ENCODE results near the gene HIC2. TPM values are rescaled to one million over a fixed set of nuclear protein-coding genes. Genes with fewer than 3 reads are reported as not detected.
"Not testable (repeated sequence)": the region's sequence is repeated elsewhere in the genome, so short reads cannot be mapped to it uniquely, and the experiment has no call there.

Gene HIC2
- total RNA-seq, 2 donors from 2014 or later = 6.0 to 6.3 TPM

- intact Hi-C loops (cut with DNase I); DNase-seq; H3K4me3 ChIP-seq; H3K9me3 ChIP-seq; H3K27me3 ChIP-seq; H3K36me3 ChIP-seq; H3K9ac ChIP-seq (ENCODE audit: low read depth in 2 of 2, low read length in 2 of 2); H3K27ac ChIP-seq; H3K4me1 ChIP-seq: not testable (repeated sequence)
These were observed 70.6 kb downstream of the HIC2 start for GRCh38 chr22:21487723-21488122.

GRCh38 chr22:21489149-21489680 is 72.0 kb downstream of the HIC2 start:
- H3K4me1 ChIP-seq; DNase-seq; H3K9me3 ChIP-seq; H3K4me3 ChIP-seq; intact Hi-C loops (cut with DNase I); H3K27me3 ChIP-seq; H3K36me3 ChIP-seq; H3K9ac ChIP-seq (ENCODE audit: low read depth in 2 of 2, low read length in 2 of 2); H3K27ac ChIP-seq: not testable (repeated sequence)

GRCh38 chr22:21490556-21490955 is 73.4 kb downstream of the HIC2 start:
- H3K4me3 ChIP-seq; H3K9me3 ChIP-seq; H3K36me3 ChIP-seq; H3K9ac ChIP-seq (ENCODE audit: low read depth in 2 of 2, low read length in 2 of 2); intact Hi-C loops (cut with DNase I); H3K4me1 ChIP-seq; H3K27ac ChIP-seq; H3K27me3 ChIP-seq; DNase-seq: not testable (repeated sequence)

GRCh38 chr22:21492271-21492670 is 75.1 kb downstream of the HIC2 start:
- intact Hi-C loops (cut with DNase I) = not testable (repeated sequence)

GRCh38 chr22:21493789-21494782 is 76.9 kb downstream of the HIC2 start:
- H3K27ac ChIP-seq; H3K4me3 ChIP-seq; H3K4me1 ChIP-seq; H3K27me3 ChIP-seq; intact Hi-C loops (cut with DNase I); H3K9me3 ChIP-seq; H3K36me3 ChIP-seq; H3K9ac ChIP-seq (ENCODE audit: low read depth in 2 of 2, low read length in 2 of 2); DNase-seq: not testable (repeated sequence)

More at GRCh38 chr22:21492271-21492670, 75.1 kb downstream of the HIC2 start:
- H3K4me3 ChIP-seq; DNase-seq; H3K4me1 ChIP-seq; H3K9ac ChIP-seq (ENCODE audit: low read depth in 2 of 2, low read length in 2 of 2); H3K9me3 ChIP-seq; H3K36me3 ChIP-seq; H3K27ac ChIP-seq; H3K27me3 ChIP-seq: not testable (repeated sequence)

GRCh38 chr22:21497984-21498383 is 80.8 kb downstream of the HIC2 start:
- DNase-seq; H3K27me3 ChIP-seq; H3K9me3 ChIP-seq; H3K9ac ChIP-seq (ENCODE audit: low read depth in 2 of 2, low read length in 2 of 2); H3K4me1 ChIP-seq; H3K27ac ChIP-seq; intact Hi-C loops (cut with DNase I); H3K36me3 ChIP-seq; H3K4me3 ChIP-seq: not testable (repeated sequence)

- DNase-seq, H3K9me3 ChIP-seq, H3K27me3 ChIP-seq: not testable (repeated sequence)
These were observed 81.3 kb downstream of the HIC2 start for GRCh38 chr22:21498489-21498888.

GRCh38 chr22:21499623-21500506 is 82.7 kb downstream of the HIC2 start:
- H3K4me3 ChIP-seq; H3K4me1 ChIP-seq; H3K9me3 ChIP-seq; DNase-seq; H3K9ac ChIP-seq (ENCODE audit: low read depth in 2 of 2, low read length in 2 of 2); H3K27me3 ChIP-seq; intact Hi-C loops (cut with DNase I); H3K27ac ChIP-seq; H3K36me3 ChIP-seq: not testable (repeated sequence)

More at GRCh38 chr22:21498489-21498888, 81.3 kb downstream of the HIC2 start:
- H3K9ac ChIP-seq (ENCODE audit: low read depth in 2 of 2, low read length in 2 of 2); intact Hi-C loops (cut with DNase I); H3K27ac ChIP-seq; H3K4me1 ChIP-seq; H3K36me3 ChIP-seq; H3K4me3 ChIP-seq: not testable (repeated sequence)

Other genes starting within 250 kb of the HIC2 start
- gene RIMBP3B, start 33.6 kb upstream of the HIC2 start, total RNA-seq = under 1 TPM; 0.05 to 0.11 TPM
- 1 to 10 TPM in 1 of 2 donors, under 1 TPM in 1; 0.80 to 3.3 TPM for gene TMEM191C, start 50.0 kb downstream of the HIC2 start, total RNA-seq
- under 1 TPM in 1 of 2 donors, not detected in 1; 0.07 TPM for gene RIMBP3C, start 134.1 kb downstream of the HIC2 start, total RNA-seq
- 10 to 100 TPM; 56.8 to 78.7 TPM for gene UBE2L3, start 150.3 kb downstream of the HIC2 start, total RNA-seq
- 10 to 100 TPM; 21.1 to 35.4 TPM for gene YDJC, start 212.7 kb downstream of the HIC2 start, total RNA-seq
- under 1 TPM in 1 of 2 donors, not detected in 1; 0.59 TPM for gene CCDC116, start 215.4 kb downstream of the HIC2 start, total RNA-seq
- 100 to 1,000 TPM in 1 of 2 donors, 10 to 100 TPM in 1; 48.8 to 177 TPM for gene SDF2L1, start 224.9 kb downstream of the HIC2 start, total RNA-seq
- 10 to 100 TPM; 41.9 to 63.2 TPM for gene PPIL2, start 248.6 kb downstream of the HIC2 start, total RNA-seq

Data from colonic mucosa (tissue), 4 donors.